B cell (primary cell): ENCODE results near the gene CDH18.

Experiments used
- EZH2 ChIP-seq: IDR thresholded peaks from 2 replicates; pipeline ENCODE4 v1.6.1; 2012; ENCODE audit warnings: borderline replicate concordance, low read depth, mild to moderate bottlenecking, moderate library complexity, low read length; ENCODE audit not compliant: insufficient read depth, poor library complexity, severe bottlenecking
- TF ChIP-seq, protein P1 (sequence below): fragments of 200-600 bp; IDR thresholded peaks from one replicate; pipeline ENCODE4 v1.8.0; 2022; ENCODE audit warnings: antibody characterized with exemption, mild to moderate bottlenecking

DNA sequence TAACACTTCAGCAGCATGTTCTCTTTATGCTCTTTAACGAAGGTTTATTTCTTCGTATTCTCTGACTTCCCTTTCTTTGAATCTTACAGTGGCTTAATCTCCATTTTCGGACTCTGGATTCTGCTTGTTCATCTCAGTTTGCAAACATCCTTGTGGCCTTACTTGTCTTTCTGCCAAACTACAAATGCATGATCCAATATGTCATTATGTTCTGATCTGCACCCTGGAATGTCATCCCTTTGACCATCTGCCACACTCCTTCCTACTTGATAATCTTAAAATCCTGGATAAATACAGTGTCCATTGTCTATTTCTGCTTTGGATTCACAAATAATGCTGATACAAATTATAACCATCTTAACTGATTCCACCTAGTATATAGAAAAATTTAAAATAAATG is 499.2 kb downstream of the CDH18 start:
- TF ChIP-seq, protein P1, sequence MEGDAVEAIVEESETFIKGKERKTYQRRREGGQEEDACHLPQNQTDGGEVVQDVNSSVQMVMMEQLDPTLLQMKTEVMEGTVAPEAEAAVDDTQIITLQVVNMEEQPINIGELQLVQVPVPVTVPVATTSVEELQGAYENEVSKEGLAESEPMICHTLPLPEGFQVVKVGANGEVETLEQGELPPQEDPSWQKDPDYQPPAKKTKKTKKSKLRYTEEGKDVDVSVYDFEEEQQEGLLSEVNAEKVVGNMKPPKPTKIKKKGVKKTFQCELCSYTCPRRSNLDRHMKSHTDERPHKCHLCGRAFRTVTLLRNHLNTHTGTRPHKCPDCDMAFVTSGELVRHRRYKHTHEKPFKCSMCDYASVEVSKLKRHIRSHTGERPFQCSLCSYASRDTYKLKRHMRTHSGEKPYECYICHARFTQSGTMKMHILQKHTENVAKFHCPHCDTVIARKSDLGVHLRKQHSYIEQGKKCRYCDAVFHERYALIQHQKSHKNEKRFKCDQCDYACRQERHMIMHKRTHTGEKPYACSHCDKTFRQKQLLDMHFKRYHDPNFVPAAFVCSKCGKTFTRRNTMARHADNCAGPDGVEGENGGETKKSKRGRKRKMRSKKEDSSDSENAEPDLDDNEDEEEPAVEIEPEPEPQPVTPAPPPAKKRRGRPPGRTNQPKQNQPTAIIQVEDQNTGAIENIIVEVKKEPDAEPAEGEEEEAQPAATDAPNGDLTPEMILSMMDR: no peak
- no peak for TF ChIP-seq EZH2
